ENCODE results near the gene ADARB2. TPM values are rescaled to one million over a fixed set of nuclear protein-coding genes. Genes with fewer than 3 reads are reported as not detected.

The ADARB2 gene
- total and polyA plus RNA-seq, 2 experiments from 2014 or later = 2.0 to 5.0 TPM

DNA sequence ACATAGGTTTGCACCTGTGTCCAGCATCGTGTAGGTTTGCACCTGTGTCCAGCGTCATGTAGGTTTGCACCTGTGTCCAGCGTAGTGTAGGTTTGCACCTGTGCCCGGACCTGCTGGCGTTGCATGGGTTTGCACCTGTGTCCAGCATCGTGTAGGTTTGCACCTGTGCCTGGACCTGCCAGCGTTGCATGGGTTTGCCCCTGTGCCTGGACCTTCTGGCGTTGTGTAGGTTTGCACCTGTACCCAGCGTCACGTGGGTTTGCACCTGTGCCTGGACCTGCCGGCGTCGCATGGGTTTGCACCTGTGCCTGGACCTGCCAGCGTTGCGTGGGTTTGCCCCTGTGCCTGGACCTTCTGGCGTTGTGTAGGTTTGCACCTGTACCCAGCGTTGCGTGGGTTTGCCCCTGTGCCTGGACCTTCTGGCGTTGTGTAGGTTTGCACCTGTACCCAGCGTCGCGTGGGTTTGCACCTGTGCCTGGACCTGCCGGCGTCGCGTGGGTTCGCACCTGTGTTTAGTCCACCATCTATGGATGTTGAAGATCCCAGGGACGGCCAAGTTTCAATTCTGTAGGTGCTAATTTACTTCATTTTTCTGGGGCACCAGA, 523.2 kb downstream of the ADARB2 start (continued):
- TF ChIP-seq, protein P1, sequence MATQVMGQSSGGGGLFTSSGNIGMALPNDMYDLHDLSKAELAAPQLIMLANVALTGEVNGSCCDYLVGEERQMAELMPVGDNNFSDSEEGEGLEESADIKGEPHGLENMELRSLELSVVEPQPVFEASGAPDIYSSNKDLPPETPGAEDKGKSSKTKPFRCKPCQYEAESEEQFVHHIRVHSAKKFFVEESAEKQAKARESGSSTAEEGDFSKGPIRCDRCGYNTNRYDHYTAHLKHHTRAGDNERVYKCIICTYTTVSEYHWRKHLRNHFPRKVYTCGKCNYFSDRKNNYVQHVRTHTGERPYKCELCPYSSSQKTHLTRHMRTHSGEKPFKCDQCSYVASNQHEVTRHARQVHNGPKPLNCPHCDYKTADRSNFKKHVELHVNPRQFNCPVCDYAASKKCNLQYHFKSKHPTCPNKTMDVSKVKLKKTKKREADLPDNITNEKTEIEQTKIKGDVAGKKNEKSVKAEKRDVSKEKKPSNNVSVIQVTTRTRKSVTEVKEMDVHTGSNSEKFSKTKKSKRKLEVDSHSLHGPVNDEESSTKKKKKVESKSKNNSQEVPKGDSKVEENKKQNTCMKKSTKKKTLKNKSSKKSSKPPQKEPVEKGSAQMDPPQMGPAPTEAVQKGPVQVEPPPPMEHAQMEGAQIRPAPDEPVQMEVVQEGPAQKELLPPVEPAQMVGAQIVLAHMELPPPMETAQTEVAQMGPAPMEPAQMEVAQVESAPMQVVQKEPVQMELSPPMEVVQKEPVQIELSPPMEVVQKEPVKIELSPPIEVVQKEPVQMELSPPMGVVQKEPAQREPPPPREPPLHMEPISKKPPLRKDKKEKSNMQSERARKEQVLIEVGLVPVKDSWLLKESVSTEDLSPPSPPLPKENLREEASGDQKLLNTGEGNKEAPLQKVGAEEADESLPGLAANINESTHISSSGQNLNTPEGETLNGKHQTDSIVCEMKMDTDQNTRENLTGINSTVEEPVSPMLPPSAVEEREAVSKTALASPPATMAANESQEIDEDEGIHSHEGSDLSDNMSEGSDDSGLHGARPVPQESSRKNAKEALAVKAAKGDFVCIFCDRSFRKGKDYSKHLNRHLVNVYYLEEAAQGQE (IDR thresholded peaks at IDR 0.05; ENCODE audit: unreplicated experiment) = no peak
- no peak for TF ChIP-seq EZH2 (IDR thresholded peaks at IDR 0.05; ENCODE audit: low read depth, unreplicated experiment)
- no peak for TF ChIP-seq STAT1 (IDR thresholded peaks at IDR 0.05; ENCODE audit: unreplicated experiment)
- no peak for TF ChIP-seq EZH2phosphoT487 (IDR thresholded peaks at IDR 0.05; ENCODE audit: unreplicated experiment)
- no peak for TF ChIP-seq POLR2AphosphoS5 (IDR thresholded peaks at IDR 0.05; ENCODE audit: low read depth)

DNA sequence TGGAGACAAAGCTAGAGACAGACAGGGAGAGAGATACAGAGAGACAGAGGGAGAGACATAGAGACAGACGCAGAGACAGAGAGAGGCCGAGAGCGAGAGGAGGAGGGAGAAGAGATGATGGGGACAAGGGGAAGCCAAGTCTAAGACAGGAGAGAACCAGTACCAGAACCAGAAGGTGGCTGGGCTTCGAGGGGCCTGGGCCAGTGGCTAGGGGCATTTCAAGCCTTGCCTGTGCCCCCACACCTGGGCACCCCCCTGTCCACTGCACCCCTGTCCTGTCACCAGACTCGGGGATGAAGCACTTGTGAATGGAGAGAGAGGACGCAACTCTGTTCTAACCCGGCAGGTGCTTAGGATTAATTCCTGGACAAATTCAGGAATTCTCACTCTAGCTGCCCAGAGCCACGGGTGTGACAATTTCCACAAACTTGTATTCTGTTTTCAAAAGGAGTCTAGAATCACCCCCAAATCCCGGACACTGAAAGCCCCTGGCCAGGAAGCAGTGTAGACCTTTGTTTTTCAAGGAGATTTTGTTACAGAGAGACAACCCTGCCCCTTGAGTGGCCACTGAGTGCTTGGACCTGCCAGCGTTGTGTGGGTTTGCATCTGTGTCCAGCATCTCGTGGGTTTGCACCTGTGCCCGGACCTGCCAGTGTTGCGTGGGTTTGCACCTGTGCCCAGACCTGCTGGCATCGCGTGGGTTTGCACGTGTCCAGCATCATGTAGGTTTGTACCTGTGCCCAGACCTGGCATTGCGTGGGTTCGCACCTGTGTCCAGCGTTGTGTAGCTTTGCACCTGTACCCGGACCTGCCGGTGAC, 523.9 kb downstream of the ADARB2 start:
- DNase-seq (ENCODE audit: low spot score) = no peak
- H3K79me2 ChIP-seq (replicated peaks; ENCODE audit: insufficient read depth) = no peaks in the 10 kb centered on the region
- Mint-ChIP-seq H3K4me1 (no peaks in the 10 kb centered on the region), H3K36me3 (ENCODE audit: low read depth) (no peaks in the 10 kb centered on the region), H3K9me3 (no peaks in the 10 kb centered on the region), H3K27ac (no peak overlapping the region), H3K27me3 (ENCODE audit: insufficient read depth, low read depth, poor library complexity) (peaks cover 2% of the 10 kb centered on the region), H3K4me3 (no peak overlapping the region)
- H4K20me1 ChIP-seq (replicated peaks; ENCODE audit: insufficient read depth) = no peaks in the 10 kb centered on the region
- no peaks in the 10 kb centered on the region for H3K36me3 ChIP-seq (ENCODE audit: insufficient read depth)
- H3K27me3 ChIP-seq (ENCODE audit: insufficient read depth) = no peaks in the 10 kb centered on the region
- no peak overlapping the region for H3K27ac ChIP-seq (ENCODE audit: low read depth)
- no peak overlapping the region for H2AFZ ChIP-seq
- no peak for ATAC-seq
- no peaks in the 10 kb centered on the region for H3F3A ChIP-seq (replicated peaks; ENCODE audit: low read depth)
- no peak overlapping the region for H3K4me2 ChIP-seq
- H3K9me2 ChIP-seq (ENCODE audit: insufficient read depth) = no peaks in the 10 kb centered on the region
- TF ChIP-seq, protein P2, sequence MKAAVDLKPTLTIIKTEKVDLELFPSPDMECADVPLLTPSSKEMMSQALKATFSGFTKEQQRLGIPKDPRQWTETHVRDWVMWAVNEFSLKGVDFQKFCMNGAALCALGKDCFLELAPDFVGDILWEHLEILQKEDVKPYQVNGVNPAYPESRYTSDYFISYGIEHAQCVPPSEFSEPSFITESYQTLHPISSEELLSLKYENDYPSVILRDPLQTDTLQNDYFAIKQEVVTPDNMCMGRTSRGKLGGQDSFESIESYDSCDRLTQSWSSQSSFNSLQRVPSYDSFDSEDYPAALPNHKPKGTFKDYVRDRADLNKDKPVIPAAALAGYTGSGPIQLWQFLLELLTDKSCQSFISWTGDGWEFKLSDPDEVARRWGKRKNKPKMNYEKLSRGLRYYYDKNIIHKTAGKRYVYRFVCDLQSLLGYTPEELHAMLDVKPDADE (IDR thresholded peaks at IDR 0.05) = no peak
- TF ChIP-seq, protein P1 (IDR thresholded peaks at IDR 0.05; ENCODE audit: unreplicated experiment) = no peak
- no peaks in the 10 kb centered on the region for H3K4me1 ChIP-seq (ENCODE audit: insufficient read depth)
- no peak overlapping the region for H3K4me3 ChIP-seq
